GM18499 (cell line): Measurements from ENCODE around the gene FOXA2.

Experiments
- ATAC-seq: cut with Tn5 transposase; IDR thresholded peaks from one replicate; pipeline ENCODE4 v1.9.1; 2021; ENCODE audit warnings: moderate number of reproducible peaks; ENCODE audit not compliant: insufficient read depth, unreplicated experiment

FOXA2 gene

GRCh38 chr20:22544462-22544861, 39.9 kb downstream of the FOXA2 start:
- no peak for ATAC-seq

- no peak for ATAC-seq
These were observed 41.9 kb downstream of the FOXA2 start for GRCh38 chr20:22542427-22542826.

- ATAC-seq = no peak
These were observed 43.5 kb downstream of the FOXA2 start for GRCh38 chr20:22540832-22541231.

GRCh38 chr20:22536956-22537756, 47.2 kb downstream of the FOXA2 start:
- ATAC-seq = no peak

GRCh38 chr20:22536141-22536828, 48.1 kb downstream of the FOXA2 start:
- ATAC-seq = no peak

GRCh38 chr20:22535483-22535882, 48.9 kb downstream of the FOXA2 start:
- ATAC-seq = no peak

- ATAC-seq = no peak
These were observed 50.3 kb downstream of the FOXA2 start for GRCh38 chr20:22533823-22534751.

- ATAC-seq = no peak
These were observed 51.8 kb downstream of the FOXA2 start for GRCh38 chr20:22532598-22532997.

GRCh38 chr20:22531756-22532155, 52.6 kb downstream of the FOXA2 start:
- no peak for ATAC-seq

- ATAC-seq = no peak
These were observed 53.2 kb downstream of the FOXA2 start for GRCh38 chr20:22531056-22531615.
